ENCODE measurements around the gene KLK8. TPM values are rescaled to one million over a fixed set of nuclear protein-coding genes. Genes with fewer than 3 reads are reported as not detected.

The KLK8 gene
- total and polyA plus RNA-seq, 4 experiments from 2014 or later: not detected

- no peaks in the 10 kb centered on the region for H3K36me3 ChIP-seq (ENCODE audit: insufficient read depth, low read length)
- DNase-seq: peak in 1 of 5 donors; percentile 15
- no peaks in the 10 kb centered on the region for H3K9me3 ChIP-seq (ENCODE audit: control insufficient read depth in 1 of 2, low read length in 2 of 2)
- intact Hi-C loops (cut with micrococcal nuclease): no loop called here
- ChIA-PET CTCF (ENCODE audit: partially characterized antibody) (no interaction called here), POLR2A (ENCODE audit: partially characterized antibody) (no interaction called here)
- H3K36me3 Mint-ChIP-seq: no peaks in the 10 kb centered on the region
- H3K27me3 ChIP-seq (ENCODE audit: insufficient read depth, low read length): peaks cover 19% of the 10 kb centered on the region
- peaks cover 43 to 57% of the 10 kb centered on the region in 2 donors for H3K27me3 Mint-ChIP-seq
- H3K9me3 Mint-ChIP-seq: peaks cover 0 to 7% (median 0%) of the 10 kb centered on the region in 8 donors
- H3K4me1 ChIP-seq (ENCODE audit: insufficient read depth, low read length): no peaks in the 10 kb centered on the region
- peak overlapping the region in 1 of 7 donors; percentile 65 for H3K27ac Mint-ChIP-seq
- peaks cover 7 to 24% (median 11%) of the 10 kb centered on the region in 4 donors for H3K4me1 Mint-ChIP-seq
- H3K4me3 ChIP-seq (ENCODE audit: low read length in 2 of 2): no peak overlapping the region
- no peak overlapping the region for H3K27ac ChIP-seq (ENCODE audit: low read depth, low read length)
- H3K4me3 Mint-ChIP-seq: peak overlapping the region in 3 of 8 donors; percentile 29 to 64 (median 63)
These were observed 15.6 kb upstream of the KLK8 start for GRCh38 chr19:51016798-51017683.

DNA sequence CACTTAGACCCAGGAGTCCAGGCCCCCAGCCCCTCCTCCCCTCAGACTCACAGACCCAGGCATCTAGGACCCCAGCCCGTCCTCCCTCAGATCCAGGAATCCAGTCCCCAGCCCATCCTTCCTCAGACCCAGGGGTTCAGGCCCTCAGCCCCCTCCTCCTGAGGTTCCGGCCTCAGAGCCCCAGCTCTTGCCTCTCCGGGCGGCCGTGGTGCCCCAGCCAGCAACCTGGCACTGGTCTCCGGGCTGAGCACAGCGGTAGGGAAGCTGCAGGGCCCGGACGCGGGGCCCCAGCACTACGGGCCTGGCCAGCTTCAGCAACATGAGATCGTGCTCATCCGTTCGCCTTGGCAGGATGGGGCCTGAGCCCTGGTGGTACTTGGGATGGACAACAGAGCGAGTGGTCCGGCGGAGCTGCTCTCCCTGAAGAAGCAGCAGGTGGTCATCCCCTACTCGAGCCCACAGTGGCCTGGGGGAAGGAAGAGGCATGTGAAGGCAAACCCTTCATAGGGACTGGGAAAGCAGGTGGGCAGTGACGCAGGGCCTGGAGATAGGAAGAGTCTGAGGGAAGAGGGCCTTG, 14.4 kb upstream of the KLK8 start:
- intact Hi-C loops (cut with micrococcal nuclease): no loop called here
- no peak for DNase-seq
- H3K27me3 ChIP-seq (ENCODE audit: insufficient read depth, low read length): peaks cover 19% of the 10 kb centered on the region

DNA sequence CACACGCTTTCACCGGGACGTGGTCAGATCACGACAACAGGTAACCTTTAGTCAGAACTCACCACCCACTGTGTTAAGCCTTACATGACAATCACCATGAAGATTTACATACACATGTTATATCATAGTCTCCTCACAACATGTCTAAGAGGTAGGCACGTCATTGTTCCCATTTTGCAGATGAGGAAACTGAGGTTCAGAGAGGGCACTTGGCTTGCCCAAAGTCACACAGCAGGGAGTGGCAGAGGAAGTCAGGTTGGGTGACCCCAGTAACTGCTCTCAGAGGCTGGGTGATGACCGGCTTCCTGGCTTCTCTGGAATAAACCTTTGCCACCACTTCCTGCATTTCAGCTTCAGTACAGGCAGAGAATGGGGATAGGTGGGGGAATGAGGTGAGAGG, 12.8 kb upstream of the KLK8 start:
- intact Hi-C loops (cut with micrococcal nuclease): no loop called here
- H3K36me3 Mint-ChIP-seq: no peaks in the 10 kb centered on the region

More for the DNA sequence above, 14.4 kb upstream of the KLK8 start:
- Mint-ChIP-seq H3K27me3 (peaks cover 43 to 53% of the 10 kb centered on the region in 2 donors), H3K9me3 (peaks cover 0 to 7% (median under 1%) of the 10 kb centered on the region in 8 donors), H3K4me3 (peak overlapping the region in 1 of 8 donors; percentile 13), H3K36me3 (no peaks in the 10 kb centered on the region), H3K4me1 (peaks cover 6 to 24% (median 8%) of the 10 kb centered on the region in 4 donors), H3K27ac (no peak overlapping the region)
- Histone ChIP-seq H3K4me1 (ENCODE audit: insufficient read depth, low read length) (no peaks in the 10 kb centered on the region), H3K27ac (ENCODE audit: low read depth, low read length) (no peak overlapping the region), H3K9me3 (ENCODE audit: control insufficient read depth in 1 of 2, low read length in 2 of 2) (no peaks in the 10 kb centered on the region), H3K4me3 (ENCODE audit: low read length in 2 of 2) (no peak overlapping the region), H3K36me3 (ENCODE audit: insufficient read depth, low read length) (no peaks in the 10 kb centered on the region)
- CTCF ChIA-PET (ENCODE audit: partially characterized antibody): no interaction called here
- POLR2A ChIA-PET (ENCODE audit: partially characterized antibody): no interaction called here

DNA sequence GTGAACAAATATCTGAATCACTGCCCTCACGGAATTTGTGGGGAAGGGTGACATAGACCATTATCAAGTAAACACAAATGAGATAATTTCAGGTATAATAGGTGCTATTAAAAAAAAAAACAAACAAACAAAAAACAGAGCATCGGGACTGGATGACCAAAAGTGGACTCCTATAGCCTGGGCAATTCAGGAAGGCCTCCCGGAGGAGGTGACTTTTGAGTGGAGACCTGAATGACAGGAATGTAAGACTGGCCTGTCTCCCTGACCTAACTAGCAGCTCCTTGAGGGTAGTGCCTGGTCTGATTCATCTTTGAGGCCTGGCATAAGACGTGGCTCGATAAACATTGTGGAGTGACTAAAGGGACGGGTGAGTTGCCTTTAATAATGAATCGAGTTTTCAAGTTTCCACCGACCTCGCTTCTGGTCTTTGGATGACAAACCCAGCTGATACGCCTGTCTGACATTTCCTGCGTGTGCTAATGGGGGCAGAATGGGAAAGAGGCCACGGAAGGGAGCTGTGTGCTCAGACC, 11.3 kb upstream of the KLK8 start:
- peaks cover 14% of the 10 kb centered on the region for H3K27me3 ChIP-seq (ENCODE audit: insufficient read depth, low read length)
- no peak overlapping the region for H3K4me3 ChIP-seq (ENCODE audit: low read length in 2 of 2)
- H3K36me3 ChIP-seq (ENCODE audit: insufficient read depth, low read length): no peaks in the 10 kb centered on the region
- POLR2A ChIA-PET (ENCODE audit: partially characterized antibody): no interaction called here
- H3K4me1 ChIP-seq (ENCODE audit: insufficient read depth, low read length): no peaks in the 10 kb centered on the region
- Mint-ChIP-seq H3K4me1 (peaks cover 3 to 9% (median 5%) of the 10 kb centered on the region in 4 donors), H3K27me3 (peaks cover 42 to 55% of the 10 kb centered on the region in 2 donors), H3K9me3 (peaks cover 0 to 7% (median 1%) of the 10 kb centered on the region in 8 donors), H3K36me3 (no peaks in the 10 kb centered on the region), H3K27ac (no peak overlapping the region), H3K4me3 (no peak overlapping the region)
- intact Hi-C loops (cut with micrococcal nuclease): no loop called here
- DNase-seq: no peak
- H3K9me3 ChIP-seq (ENCODE audit: control insufficient read depth in 1 of 2, low read length in 2 of 2): no peaks in the 10 kb centered on the region
- no peak overlapping the region for H3K27ac ChIP-seq (ENCODE audit: low read depth, low read length)
- CTCF ChIA-PET (ENCODE audit: partially characterized antibody): interaction anchor here (0.6 kb wide), 1 partner anchor 10 kb away, joined by 3 read pairs; no protein-coding TSS in a partner anchor

More for the DNA sequence above, 12.8 kb upstream of the KLK8 start:
- no peak overlapping the region for H3K27ac ChIP-seq (ENCODE audit: low read depth, low read length)
- peaks cover 44 to 57% of the 10 kb centered on the region in 2 donors for H3K27me3 Mint-ChIP-seq
- H3K27me3 ChIP-seq (ENCODE audit: insufficient read depth, low read length): peaks cover 14% of the 10 kb centered on the region
- peaks cover 5 to 18% (median 7%) of the 10 kb centered on the region in 4 donors for H3K4me1 Mint-ChIP-seq
- CTCF ChIA-PET (ENCODE audit: partially characterized antibody): no interaction called here
- peaks cover 0 to 7% (median 1%) of the 10 kb centered on the region in 8 donors for H3K9me3 Mint-ChIP-seq
- no peaks in the 10 kb centered on the region for H3K4me1 ChIP-seq (ENCODE audit: insufficient read depth, low read length)
- DNase-seq: no peak
- H3K36me3 ChIP-seq (ENCODE audit: insufficient read depth, low read length): no peaks in the 10 kb centered on the region
- no peak overlapping the region for H3K27ac Mint-ChIP-seq
- no peaks in the 10 kb centered on the region for H3K9me3 ChIP-seq (ENCODE audit: control insufficient read depth in 1 of 2, low read length in 2 of 2)
- POLR2A ChIA-PET (ENCODE audit: partially characterized antibody): no interaction called here
- no peak overlapping the region for H3K4me3 ChIP-seq (ENCODE audit: low read length in 2 of 2)
- no peak overlapping the region for H3K4me3 Mint-ChIP-seq

DNA sequence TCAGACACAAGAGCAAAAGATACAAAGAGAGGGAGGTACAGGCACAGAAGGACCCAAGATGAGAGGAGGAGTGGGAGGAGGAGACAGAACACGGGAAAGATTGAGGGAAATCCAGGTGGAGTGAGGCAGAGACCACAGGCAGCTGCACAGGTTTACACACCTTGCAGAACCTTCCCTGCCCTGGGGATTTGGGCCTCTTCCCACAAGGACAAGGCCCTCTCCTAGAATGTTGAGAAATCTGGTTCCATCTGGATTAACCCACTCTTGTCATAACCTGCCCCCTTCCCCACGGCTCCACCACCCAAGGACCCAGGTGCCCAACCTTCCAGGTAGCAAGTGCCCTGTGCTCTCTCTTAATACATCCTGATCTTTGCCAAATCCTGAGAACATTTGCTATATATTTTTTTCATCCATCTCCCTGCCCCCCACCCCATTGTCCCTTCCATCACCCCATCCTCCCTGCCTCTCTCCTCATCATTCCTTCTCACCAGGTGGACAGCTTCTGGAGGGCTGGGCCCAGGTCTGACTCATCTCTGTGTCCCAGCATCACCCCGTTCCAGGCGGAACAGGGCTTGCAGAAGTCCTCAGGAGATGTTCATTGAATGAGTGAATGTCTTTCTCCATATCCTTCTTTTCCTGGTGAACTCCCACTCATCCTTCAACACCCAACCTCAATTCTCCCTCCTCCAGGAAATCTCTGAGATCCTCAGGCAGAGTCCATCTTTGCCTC, 8.8 kb upstream of the KLK8 start:
- Mint-ChIP-seq H3K4me3 (no peak overlapping the region), H3K27me3 (peaks cover 24 to 44% of the 10 kb centered on the region in 2 donors), H3K36me3 (no peaks in the 10 kb centered on the region), H3K4me1 (no peaks in the 10 kb centered on the region), H3K9me3 (peaks cover 0 to 3% (median 0%) of the 10 kb centered on the region in 8 donors), H3K27ac (no peak overlapping the region)
- POLR2A ChIA-PET (ENCODE audit: partially characterized antibody): no interaction called here
- Histone ChIP-seq H3K9me3 (ENCODE audit: control insufficient read depth in 1 of 2, low read length in 2 of 2) (no peaks in the 10 kb centered on the region), H3K27ac (ENCODE audit: low read depth, low read length) (no peak overlapping the region), H3K36me3 (ENCODE audit: insufficient read depth, low read length) (no peaks in the 10 kb centered on the region), H3K4me1 (ENCODE audit: insufficient read depth, low read length) (no peaks in the 10 kb centered on the region), H3K27me3 (ENCODE audit: insufficient read depth, low read length) (peaks cover 4% of the 10 kb centered on the region), H3K4me3 (ENCODE audit: low read length in 2 of 2) (no peak overlapping the region)
- CTCF ChIA-PET (ENCODE audit: partially characterized antibody): no interaction called here
- DNase-seq: no peak
- intact Hi-C loops (cut with micrococcal nuclease): no loop called here

- Histone ChIP-seq H3K27ac (ENCODE audit: low read depth, low read length) (no peak overlapping the region), H3K4me3 (ENCODE audit: low read length in 2 of 2) (no peak overlapping the region), H3K27me3 (ENCODE audit: insufficient read depth, low read length) (peaks cover 4% of the 10 kb centered on the region), H3K4me1 (ENCODE audit: insufficient read depth, low read length) (no peaks in the 10 kb centered on the region), H3K36me3 (ENCODE audit: insufficient read depth, low read length) (no peaks in the 10 kb centered on the region), H3K9me3 (ENCODE audit: control insufficient read depth in 1 of 2, low read length in 2 of 2) (no peaks in the 10 kb centered on the region)
- Mint-ChIP-seq H3K9me3 (peaks cover 0 to 3% (median 0%) of the 10 kb centered on the region in 8 donors), H3K36me3 (no peaks in the 10 kb centered on the region), H3K27me3 (peaks cover 22 to 36% of the 10 kb centered on the region in 2 donors), H3K4me3 (no peak overlapping the region), H3K27ac (no peak overlapping the region), H3K4me1 (no peaks in the 10 kb centered on the region)
- CTCF ChIA-PET (ENCODE audit: partially characterized antibody): no interaction called here
- DNase-seq: no peak
- POLR2A ChIA-PET (ENCODE audit: partially characterized antibody): no interaction called here
- intact Hi-C loops (cut with micrococcal nuclease): no loop called here
These were observed 7.9 kb upstream of the KLK8 start for GRCh38 chr19:51009061-51009891.

Data from CD4-positive, alpha-beta memory T cell (primary cell).